ENCODE data around the gene TMEM116.
"Not testable (repeated sequence)": the region's sequence is repeated elsewhere in the genome, so short reads cannot be mapped to it uniquely, and the experiment has no call there.

Gene TMEM116

GRCh38 chr12:111975161-111975931, 37.6 kb downstream of the TMEM116 start:
- no peak for DNase-seq

- DNase-seq, result no peak
These were observed 41.2 kb downstream of the TMEM116 start for GRCh38 chr12:111971800-111972199.

- DNase-seq, result no peak
These were observed 48.0 kb downstream of the TMEM116 start for GRCh38 chr12:111964935-111965334.

DNA sequence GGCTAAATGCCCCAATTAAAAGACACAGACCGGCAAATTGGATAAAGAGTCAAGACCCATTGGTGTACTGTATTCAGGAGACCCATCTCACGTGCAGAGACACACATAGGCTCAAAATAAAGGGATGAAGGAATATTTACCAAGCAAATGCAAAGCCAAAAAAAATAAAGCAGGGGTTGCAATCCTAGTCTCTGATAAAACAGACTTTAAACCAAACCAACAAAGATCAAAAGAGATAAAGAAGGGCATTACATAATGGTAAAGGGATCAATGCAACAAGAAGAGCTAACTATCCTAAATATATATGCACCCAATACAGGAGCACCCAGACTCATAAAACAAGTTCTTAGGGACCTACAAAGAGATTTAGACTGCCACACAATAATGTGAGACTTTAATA, 53.4 kb downstream of the TMEM116 start:
- DNase-seq, result not testable (repeated sequence)

DNA sequence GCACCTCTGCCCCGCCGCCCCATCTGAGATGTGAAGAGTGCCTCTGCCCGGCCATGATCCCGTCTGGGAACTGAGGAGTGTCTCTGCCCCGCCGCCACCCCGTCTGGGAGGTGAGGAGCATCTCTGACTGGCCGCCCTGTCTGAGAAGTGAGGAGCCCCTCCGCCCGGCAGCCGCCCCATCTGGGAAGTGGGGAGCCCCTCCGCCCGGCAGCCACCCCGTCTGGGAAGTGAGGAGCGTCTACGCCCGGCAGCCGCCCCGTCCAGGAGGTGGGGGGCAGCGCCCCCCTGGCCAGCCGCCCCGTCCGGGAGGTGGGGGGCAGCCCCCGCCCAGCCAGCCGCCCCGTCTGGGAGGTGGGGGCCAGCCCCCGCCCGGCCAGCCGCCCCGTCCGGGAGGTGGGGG, 55.7 kb downstream of the TMEM116 start:
- DNase-seq, result not testable (repeated sequence)

- no peak for DNase-seq
These were observed 58.0 kb downstream of the TMEM116 start for GRCh38 chr12:111954969-111955368.

DNA sequence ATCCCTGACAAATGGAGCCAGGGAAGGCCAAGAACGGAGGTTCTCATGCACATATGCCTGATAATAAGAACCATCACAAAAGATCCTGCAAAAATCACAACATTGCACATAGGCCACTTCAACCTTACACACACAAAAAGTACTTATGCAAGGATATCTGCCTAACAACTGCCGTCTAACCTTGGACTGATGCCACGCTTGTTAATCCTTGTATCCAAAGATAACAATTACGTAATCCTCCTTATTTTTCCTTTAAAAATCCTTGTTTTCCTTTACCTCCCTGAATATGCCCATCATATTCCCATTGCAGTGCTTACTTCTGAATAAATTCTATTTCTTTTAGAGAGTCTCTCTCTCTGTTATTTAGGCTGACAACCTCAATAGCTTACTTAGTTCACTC, 59.5 kb downstream of the TMEM116 start:
- DNase-seq, result no peak

- not testable (repeated sequence) for DNase-seq
These were observed 60.7 kb downstream of the TMEM116 start for GRCh38 chr12:111952084-111952787.

DNA sequence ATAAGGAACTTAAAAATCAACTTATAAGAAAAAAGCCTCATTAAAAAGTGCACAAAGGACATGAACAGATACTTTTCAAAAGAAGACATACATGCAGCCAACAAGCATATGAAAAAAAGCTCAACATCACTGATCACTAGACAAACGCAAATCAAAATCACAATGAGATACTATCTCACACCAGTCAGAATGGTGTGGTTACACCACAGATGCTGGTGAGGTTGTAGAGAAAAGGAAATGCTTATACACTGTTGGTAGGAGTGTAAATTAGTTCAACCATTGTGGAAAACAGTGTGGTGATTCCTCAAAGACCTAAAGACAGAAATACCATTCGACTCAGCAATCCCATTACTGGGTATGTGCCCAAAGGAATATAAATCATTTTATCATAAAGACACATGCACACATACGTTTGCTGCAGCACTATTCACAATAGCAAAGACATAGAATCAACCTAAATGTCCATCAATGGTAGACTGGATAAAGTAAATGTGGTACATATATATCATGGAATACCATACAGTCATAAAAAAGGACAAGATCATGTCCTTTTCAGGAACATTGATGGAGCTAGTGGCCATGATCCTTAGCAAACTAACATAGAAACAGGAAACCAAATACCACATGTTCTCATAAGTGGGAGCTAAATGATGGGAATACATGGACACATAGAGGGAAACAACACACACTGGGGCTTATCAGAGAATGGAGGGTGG, 61.8 kb downstream of the TMEM116 start:
- DNase-seq, result not testable (repeated sequence)

GRCh38 chr12:111943929-111944328, 69.0 kb downstream of the TMEM116 start:
- DNase-seq, result no peak

DNA sequence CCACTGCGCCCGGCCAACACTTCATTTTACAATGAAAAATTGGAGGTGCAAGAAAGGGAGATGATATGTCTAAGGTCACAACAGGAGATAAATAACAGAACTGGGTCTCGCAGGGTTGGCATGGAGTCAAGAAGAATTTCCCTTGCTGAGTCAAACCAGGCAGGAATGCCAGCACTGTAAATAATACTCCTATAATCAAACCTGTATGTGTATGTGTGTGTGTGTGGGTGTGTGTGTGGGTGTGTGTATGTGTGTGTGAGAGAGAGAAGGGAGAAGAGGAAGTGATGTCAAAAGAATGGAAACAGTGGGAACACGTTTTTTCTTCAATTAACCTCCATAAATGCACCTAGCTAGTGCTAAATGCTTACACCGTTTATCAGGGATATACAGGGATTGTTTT, 70.4 kb downstream of the TMEM116 start:
- DNase-seq, result peak in 1 of 2 experiments; percentile 10

DNA sequence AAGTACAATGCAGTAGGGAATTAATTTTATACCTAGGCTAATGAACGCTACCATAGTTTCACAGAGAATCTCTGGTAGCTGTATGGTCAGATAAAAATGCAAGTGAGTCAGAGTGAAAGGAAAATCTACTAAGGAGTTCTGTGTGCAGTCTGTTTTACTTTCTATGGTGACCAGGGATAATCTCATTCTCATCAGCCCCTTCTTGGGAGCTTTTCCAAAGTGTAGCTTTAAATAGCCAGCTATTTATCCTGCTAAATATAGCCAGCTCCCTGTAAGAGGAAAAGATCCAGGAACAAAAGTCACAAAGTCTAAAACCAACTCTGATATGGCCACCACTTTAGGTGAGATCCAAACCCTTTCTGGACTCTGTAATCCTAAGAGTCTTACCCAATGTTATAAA, 75.5 kb downstream of the TMEM116 start:
- DNase-seq, result no peak

DNA sequence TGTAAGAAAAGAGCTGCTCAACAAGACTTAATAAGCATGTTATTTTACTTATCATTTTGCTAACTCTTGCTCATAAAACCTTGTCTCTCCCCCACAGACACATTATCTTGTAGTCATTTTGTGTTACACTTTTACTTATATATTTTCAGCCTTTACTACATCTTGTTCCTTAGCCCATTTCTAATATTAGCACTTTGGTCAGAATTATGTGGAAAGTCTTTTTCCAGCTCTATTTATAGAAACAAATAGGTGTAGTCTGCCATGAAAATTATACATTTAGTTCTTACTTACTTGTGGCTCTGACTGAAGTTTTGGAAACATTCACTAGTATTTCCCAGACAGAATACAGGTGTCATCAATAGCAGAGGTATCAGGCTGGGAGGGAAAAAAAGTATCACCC, 76.1 kb downstream of the TMEM116 start:
- DNase-seq, result no peak

DNA sequence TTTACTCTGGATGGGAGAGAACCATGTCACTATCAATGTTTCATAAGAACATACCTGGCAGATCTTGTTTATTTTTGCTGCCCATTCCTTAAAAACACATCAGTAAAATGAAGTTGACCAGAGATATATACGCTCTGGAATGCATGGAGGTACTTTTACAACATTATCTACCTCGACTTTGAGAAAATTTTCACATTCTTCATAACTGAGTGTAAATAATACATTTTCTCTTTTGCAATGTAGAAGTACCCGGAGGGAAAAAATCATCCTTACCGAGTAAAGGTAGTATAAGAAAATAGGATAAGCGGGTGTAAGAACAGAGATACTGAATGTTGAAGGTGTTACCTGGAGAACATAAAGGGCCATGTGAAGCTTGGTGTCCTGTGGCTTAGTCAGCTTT, 80.7 kb downstream of the TMEM116 start:
- no peak for DNase-seq

GRCh38 chr12:111927346-111927745, 85.6 kb downstream of the TMEM116 start:
- no peak for DNase-seq

GRCh38 chr12:111926631-111927030, 86.3 kb downstream of the TMEM116 start:
- DNase-seq, result no peak

DNA sequence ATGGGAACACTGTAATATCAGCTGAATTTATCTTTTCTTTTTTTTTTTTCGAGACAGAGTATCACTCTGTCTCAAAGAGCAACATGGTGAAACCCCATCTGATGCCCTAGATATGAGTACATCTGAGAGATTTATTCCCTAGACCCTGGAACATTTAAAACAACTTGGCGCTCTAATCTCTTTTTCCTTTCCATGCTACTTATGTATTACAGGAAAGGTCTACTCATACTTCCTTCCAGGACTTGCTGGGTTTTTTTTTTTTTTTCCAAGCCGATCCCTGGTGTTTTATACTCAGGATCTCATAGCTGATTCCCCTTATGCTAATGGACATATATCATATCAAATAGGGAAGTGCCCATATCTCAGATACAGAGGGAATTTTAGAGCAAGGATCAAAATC, 87.8 kb downstream of the TMEM116 start:
- no peak for DNase-seq

DNA sequence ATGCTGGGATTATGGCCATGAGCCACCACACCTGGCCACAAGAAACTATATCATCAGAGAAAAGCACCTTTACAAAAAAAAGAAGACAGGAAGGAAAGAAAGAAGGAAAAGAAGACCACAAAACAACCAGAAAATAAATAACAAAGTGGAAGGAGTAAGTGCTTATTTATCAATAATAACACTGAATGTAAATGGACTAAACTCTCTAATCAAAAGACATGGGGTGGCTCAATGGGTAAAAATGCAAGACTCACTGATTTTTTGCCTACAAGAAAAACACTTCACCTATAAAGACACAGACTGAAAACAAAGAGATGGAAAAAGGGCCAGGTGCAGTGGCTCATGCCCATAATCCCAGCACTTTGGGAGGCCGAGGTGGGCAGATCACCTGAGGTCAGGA, 105.2 kb downstream of the TMEM116 start:
- DNase-seq, result no peak

GRCh38 chr12:111905502-111905901, 107.5 kb downstream of the TMEM116 start:
- no peak for DNase-seq

DNA sequence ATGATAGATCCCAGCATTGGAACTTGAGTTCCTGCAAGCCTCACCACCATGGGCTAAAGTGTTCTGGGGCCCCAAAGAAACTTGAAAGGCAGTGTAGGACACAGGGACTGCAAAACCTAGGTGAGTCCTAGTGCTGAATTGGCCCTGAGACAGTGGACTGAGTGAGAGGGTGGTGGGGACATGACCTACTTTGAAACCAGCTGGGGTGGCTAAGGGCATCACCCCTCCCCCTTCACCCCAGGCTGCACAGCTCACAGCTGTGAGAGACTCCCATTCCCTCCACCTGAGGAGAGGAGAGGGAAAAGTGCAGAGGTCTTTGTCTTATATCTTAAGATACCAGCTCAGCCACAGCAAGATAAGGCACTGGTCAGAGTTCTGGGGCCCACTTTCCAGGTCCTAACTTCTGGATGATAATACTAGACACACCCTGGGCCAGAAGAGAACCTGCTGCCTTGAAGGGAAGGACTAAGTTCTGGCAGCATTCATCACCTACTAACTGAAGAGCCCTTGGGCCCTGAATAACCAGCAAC, 108.5 kb downstream of the TMEM116 start:
- DNase-seq, result no peak

DNA sequence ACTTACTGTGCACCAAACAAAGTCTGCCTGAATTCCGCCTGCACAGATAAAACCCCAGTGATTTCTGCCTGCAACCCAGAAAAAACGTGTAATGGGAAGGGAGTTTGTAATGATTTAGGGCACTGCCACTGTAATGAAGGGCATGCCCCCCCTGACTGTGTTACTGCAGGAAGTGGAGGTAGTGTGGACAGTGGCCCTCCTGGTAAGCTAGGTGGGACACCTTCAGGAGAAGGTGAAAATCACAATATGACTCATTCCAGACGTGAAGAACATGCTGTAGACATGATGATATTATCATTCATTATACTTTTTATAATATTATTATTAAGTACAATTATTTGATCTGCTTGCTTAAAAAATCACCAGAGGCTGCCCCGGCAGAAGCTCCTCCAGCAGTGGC, 111.8 kb downstream of the TMEM116 start:
- no peak for DNase-seq

DNA sequence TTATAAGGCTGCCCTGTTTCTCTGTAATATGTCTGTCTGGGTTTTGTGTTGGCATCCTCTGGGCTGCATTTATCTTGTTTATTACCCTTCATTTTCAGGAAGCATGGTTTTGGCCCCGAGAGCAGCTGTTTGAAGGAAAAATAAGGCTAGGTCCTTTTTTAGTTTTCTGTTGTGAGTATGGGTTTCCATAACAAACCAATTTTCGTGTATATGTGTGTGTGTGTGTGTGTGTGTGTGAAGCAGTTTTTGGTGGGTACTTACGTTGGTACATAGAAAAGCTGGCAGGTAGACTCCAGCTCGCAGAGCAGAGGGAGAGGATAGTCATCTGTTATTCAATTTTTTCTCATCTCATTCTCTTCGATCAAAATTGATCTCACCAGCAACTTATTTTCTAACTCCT, 118.4 kb downstream of the TMEM116 start:
- DNase-seq, result no peak

DNA sequence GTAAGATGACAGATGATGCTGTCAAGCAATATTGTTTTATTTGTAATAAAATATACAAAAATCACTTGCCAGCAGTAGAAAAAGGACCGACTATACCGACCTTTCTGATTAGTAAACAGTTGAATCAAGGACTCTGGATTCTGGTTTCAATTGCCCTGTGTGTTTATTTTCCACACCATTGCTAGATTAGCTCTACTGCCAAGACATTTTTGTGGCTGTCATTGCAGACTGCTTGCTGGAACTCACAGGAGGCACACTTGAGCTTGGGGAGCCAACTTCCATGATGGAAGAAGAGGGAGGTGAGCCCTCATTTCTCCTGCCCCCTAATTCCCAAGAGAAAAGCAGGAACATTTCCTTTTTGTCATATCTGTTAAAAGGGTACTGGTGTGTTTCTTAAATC, 119.7 kb downstream of the TMEM116 start:
- no peak for DNase-seq

Data from NCI-H2081 (cell line).